WTC11 (cell line): Measurements from ENCODE around the gene KCTD1. TPM values are rescaled to one million over a fixed set of nuclear protein-coding genes. Genes with fewer than 3 reads are reported as not detected.
A peak's percentile ranks its signal among the peaks of the same experiment; 100 is the strongest.

Experiments used
- ARID4B ChIP-seq: sonication (generic); formaldehyde crosslinking; IDR thresholded peaks from 2 replicates; pipeline ENCODE4 v1.8.0; 2023; ENCODE audit warnings: missing genetic modification reagents, mild to moderate bottlenecking, borderline replicate concordance
- CREM ChIP-seq: sonication (generic); formaldehyde crosslinking; IDR thresholded peaks from 2 replicates; pipeline ENCODE4 v1.8.1; 2022; ENCODE audit warnings: mild to moderate bottlenecking, missing genetic modification reagents, moderate library complexity
- CTCF ChIP-seq: fragments of 200-600 bp; IDR thresholded peaks from 2 replicates; pipeline ENCODE4 v1.8.0; 2022; ENCODE audit warnings: antibody characterized with exemption
- FOXK1 ChIP-seq: sonication (generic); formaldehyde crosslinking; IDR thresholded peaks from 2 replicates; pipeline ENCODE4 v1.8.0; 2022; ENCODE audit warnings: mild to moderate bottlenecking, moderate library complexity, missing genetic modification reagents
- FOXP4 ChIP-seq: sonication (generic); formaldehyde crosslinking; IDR thresholded peaks from 2 replicates; pipeline ENCODE4 v1.8.0; 2022; ENCODE audit warnings: mild to moderate bottlenecking, missing genetic modification reagents
- HMGA2 ChIP-seq: fragments of 250-450 bp; sonication (Bioruptor Pico); IDR thresholded peaks from 2 replicates; pipeline ENCODE4 v1.4.0; 2021; ENCODE audit warnings: mild to moderate bottlenecking, moderate library complexity
- IRF1 ChIP-seq: sonication (generic); formaldehyde crosslinking; IDR thresholded peaks from 2 replicates; pipeline ENCODE4 v1.8.0; 2023; ENCODE audit warnings: missing genetic modification reagents
- KAT7 ChIP-seq: sonication (generic); formaldehyde crosslinking; IDR thresholded peaks from 2 replicates; pipeline ENCODE4 v1.8.1; 2023; ENCODE audit warnings: missing genetic modification reagents, mild to moderate bottlenecking, borderline replicate concordance
- MAX ChIP-seq: sonication (generic); formaldehyde crosslinking; IDR thresholded peaks from 2 replicates; pipeline ENCODE4 v1.8.0; 2022; ENCODE audit warnings: mild to moderate bottlenecking, missing genetic modification reagents
- MLX ChIP-seq: sonication (generic); formaldehyde crosslinking; IDR thresholded peaks from 2 replicates; pipeline ENCODE4 v1.8.1; 2023; ENCODE audit warnings: mild to moderate bottlenecking, missing genetic modification reagents, moderate library complexity
- MYBL2 ChIP-seq: sonication (generic); formaldehyde crosslinking; IDR thresholded peaks from 2 replicates; pipeline ENCODE4 v1.8.1; 2023; ENCODE audit warnings: mild to moderate bottlenecking, moderate library complexity, missing genetic modification reagents
- NFATC4 ChIP-seq: fragments of 250-450 bp; sonication (Bioruptor Pico); IDR thresholded peaks from 2 replicates; pipeline ENCODE4 v1.9.0; 2021; ENCODE audit warnings: mild to moderate bottlenecking
- OVOL2 ChIP-seq: fragments of 250-450 bp; sonication (Bioruptor Pico); IDR thresholded peaks from 2 replicates; pipeline ENCODE4 v1.9.0; 2021; ENCODE audit warnings: mild to moderate bottlenecking, borderline replicate concordance
- SOX15 ChIP-seq: fragments of 250-450 bp; sonication (Bioruptor Pico); IDR thresholded peaks from 2 replicates; pipeline ENCODE4 v1.9.0; 2021; ENCODE audit warnings: mild to moderate bottlenecking
- TEAD1 ChIP-seq: sonication (generic); formaldehyde crosslinking; IDR thresholded peaks from 2 replicates; pipeline ENCODE4 v1.8.0; 2022; ENCODE audit warnings: mild to moderate bottlenecking, missing genetic modification reagents
- ZNF416 ChIP-seq: fragments of 250-450 bp; sonication (Bioruptor Pico); IDR thresholded peaks from 2 replicates; pipeline ENCODE4 v1.9.0; 2021; ENCODE audit warnings: mild to moderate bottlenecking, inconsistent platforms
- ZNF671 ChIP-seq: fragments of 250-450 bp; sonication (Bioruptor Pico); IDR thresholded peaks from 2 replicates; pipeline ENCODE4 v1.8.0; 2021; ENCODE audit warnings: mild to moderate bottlenecking
- ZSCAN18 ChIP-seq: fragments of 250-450 bp; sonication (Bioruptor Pico); IDR thresholded peaks from 2 replicates; pipeline ENCODE4 v2.1.2; 2022; ENCODE audit warnings: mild to moderate bottlenecking, moderate library complexity
- total RNA-seq: library from RNA; stranded (reverse); gene quantifications from 3 replicates; pipeline ENCODE4 v1.2.3, GENCODE V29; 2021
- TF ChIP-seq, protein P1 (sequence below): sonication (generic); formaldehyde crosslinking; IDR thresholded peaks from 2 replicates; pipeline ENCODE4 v1.8.1; 2022; ENCODE audit warnings: mild to moderate bottlenecking, moderate library complexity, missing genetic modification reagents
- TF ChIP-seq, protein P2 (sequence below): fragments of 250-450 bp; sonication (Bioruptor Pico); IDR thresholded peaks from 2 replicates; pipeline ENCODE4 v1.9.0; 2021; ENCODE audit warnings: mild to moderate bottlenecking
- TF ChIP-seq, protein P3 (sequence below): sonication (generic); formaldehyde crosslinking; IDR thresholded peaks from 2 replicates; pipeline ENCODE4 v1.8.1; 2023; ENCODE audit warnings: mild to moderate bottlenecking, moderate library complexity, missing genetic modification reagents

Gene KCTD1
- total RNA-seq, 1 experiment from 2014 or later = 23.3 TPM

DNA sequence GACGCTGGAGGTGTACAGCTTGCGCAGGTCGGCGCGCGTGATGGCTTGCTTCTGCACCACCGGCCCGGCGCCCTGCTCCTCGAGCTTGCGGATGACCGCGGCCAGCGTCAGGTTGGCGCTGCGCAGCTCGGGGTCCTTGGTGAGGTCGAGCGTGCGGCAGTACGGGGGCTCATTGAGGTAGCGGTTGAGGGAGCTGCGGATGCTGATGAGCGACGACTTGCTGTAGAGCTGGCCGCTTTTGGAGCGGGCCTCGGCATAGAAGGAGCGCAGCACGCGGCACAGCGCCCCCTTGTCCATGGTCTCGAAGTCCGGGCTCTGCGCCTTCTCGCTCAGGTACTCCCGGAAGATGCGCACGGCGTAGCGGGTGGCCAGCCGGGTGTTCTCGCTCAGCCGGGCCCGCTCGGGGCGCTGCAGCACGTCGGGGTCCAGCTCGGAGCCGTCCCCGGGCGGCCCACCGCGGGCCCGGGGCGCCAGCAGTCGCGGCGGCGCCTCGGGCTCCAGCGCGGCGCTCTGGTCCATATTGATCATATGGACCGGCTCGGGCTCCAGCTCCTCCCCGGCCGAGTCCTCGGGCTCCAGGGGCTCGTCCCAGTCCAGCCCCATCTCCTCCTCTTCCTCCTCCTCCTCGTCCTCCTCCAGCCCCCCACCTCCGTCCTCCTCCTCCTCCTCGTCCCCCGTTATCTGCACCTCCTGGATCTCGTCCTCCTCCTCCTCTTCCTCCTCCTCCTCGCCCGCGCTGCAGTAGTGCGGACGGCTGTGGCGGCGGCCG, 523 bp downstream of the KCTD1 start (continued):
- TF ChIP-seq, protein P1, sequence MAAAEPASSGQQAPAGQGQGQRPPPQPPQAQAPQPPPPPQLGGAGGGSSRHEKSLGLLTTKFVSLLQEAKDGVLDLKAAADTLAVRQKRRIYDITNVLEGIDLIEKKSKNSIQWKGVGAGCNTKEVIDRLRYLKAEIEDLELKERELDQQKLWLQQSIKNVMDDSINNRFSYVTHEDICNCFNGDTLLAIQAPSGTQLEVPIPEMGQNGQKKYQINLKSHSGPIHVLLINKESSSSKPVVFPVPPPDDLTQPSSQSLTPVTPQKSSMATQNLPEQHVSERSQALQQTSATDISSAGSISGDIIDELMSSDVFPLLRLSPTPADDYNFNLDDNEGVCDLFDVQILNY (CRISPR knock-in tag) = no peak
- TF ChIP-seq IRF1 = no peak
- TF ChIP-seq CREM = no peak
- TF ChIP-seq KAT7 = peak; percentile 65; the same call in 1 of the 2 replicates
- TF ChIP-seq ZSCAN18 (CRISPR knock-in tag) = no peak
- TF ChIP-seq ZNF671 (CRISPR knock-in tag) = no peak
- no peak for TF ChIP-seq NFATC4
- TF ChIP-seq, protein P2, sequence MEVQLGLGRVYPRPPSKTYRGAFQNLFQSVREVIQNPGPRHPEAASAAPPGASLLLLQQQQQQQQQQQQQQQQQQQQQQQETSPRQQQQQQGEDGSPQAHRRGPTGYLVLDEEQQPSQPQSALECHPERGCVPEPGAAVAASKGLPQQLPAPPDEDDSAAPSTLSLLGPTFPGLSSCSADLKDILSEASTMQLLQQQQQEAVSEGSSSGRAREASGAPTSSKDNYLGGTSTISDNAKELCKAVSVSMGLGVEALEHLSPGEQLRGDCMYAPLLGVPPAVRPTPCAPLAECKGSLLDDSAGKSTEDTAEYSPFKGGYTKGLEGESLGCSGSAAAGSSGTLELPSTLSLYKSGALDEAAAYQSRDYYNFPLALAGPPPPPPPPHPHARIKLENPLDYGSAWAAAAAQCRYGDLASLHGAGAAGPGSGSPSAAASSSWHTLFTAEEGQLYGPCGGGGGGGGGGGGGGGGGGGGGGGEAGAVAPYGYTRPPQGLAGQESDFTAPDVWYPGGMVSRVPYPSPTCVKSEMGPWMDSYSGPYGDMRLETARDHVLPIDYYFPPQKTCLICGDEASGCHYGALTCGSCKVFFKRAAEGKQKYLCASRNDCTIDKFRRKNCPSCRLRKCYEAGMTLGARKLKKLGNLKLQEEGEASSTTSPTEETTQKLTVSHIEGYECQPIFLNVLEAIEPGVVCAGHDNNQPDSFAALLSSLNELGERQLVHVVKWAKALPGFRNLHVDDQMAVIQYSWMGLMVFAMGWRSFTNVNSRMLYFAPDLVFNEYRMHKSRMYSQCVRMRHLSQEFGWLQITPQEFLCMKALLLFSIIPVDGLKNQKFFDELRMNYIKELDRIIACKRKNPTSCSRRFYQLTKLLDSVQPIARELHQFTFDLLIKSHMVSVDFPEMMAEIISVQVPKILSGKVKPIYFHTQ (CRISPR knock-in tag) = no peak
- TF ChIP-seq HMGA2 (CRISPR knock-in tag) = no peak
- peak; percentile 78 for TF ChIP-seq TEAD1
- no peak for TF ChIP-seq MLX
- TF ChIP-seq, protein P3, sequence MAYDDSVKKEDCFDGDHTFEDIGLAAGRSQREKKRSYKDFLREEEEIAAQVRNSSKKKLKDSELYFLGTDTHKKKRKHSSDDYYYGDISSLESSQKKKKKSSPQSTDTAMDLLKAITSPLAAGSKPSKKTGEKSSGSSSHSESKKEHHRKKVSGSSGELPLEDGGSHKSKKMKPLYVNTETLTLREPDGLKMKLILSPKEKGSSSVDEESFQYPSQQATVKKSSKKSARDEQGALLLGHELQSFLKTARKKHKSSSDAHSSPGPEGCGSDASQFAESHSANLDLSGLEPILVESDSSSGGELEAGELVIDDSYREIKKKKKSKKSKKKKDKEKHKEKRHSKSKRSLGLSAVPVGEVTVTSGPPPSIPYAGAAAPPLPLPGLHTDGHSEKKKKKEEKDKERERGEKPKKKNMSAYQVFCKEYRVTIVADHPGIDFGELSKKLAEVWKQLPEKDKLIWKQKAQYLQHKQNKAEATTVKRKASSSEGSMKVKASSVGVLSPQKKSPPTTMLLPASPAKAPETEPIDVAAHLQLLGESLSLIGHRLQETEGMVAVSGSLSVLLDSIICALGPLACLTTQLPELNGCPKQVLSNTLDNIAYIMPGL (CRISPR knock-in tag) = peak; percentile 64; the same call in 1 of the 2 replicates
- no peak for TF ChIP-seq ZNF416
- no peak; the same call in 1 of the 2 replicates for TF ChIP-seq FOXP4
- TF ChIP-seq FOXK1 = peak; percentile 45; the same call in 1 of the 2 replicates
- peak; percentile 93 for TF ChIP-seq MAX (CRISPR knock-in tag)
- no peak; the same call in 1 of the 2 replicates for TF ChIP-seq CTCF
- TF ChIP-seq SOX15 (CRISPR knock-in tag) = no peak
- peak; percentile 86 for TF ChIP-seq MYBL2 (CRISPR knock-in tag)
- TF ChIP-seq OVOL2 = no peak
- TF ChIP-seq ARID4B = peak; percentile 44; the same call in 1 of the 2 replicates
